H1 (cell line): Measurements from ENCODE around the gene CDH11. TPM values are rescaled to one million over a fixed set of nuclear protein-coding genes. Genes with fewer than 3 reads are reported as not detected.

Experiments used
- CTCF ChIA-PET: fragments of 300-600 bp; sonication (Branson Sonifier 250); formaldehyde crosslinking; loops from one replicate; lab custom pipeline; 2021; ENCODE audit not compliant: partially characterized antibody; lab: Charles Lee
- POLR2A ChIA-PET: fragments of 300-600 bp; sonication (Branson Sonifier 250); formaldehyde crosslinking; loops from one replicate; lab custom pipeline; 2021; ENCODE audit warnings: inconsistent platforms; ENCODE audit not compliant: partially characterized antibody; lab: Charles Lee
- DNase-seq, 2 experiments: peaks; one replicate each; pipeline versions ENCODE4 v3.0.0 to v3.0.0-alpha.2; 2010 to 2022; ENCODE audit warnings: low spot score in 2 of 2, low read depth in 1 of 2, mixed read lengths in 1 of 2
- FAIRE-seq: peaks from 2 replicates; lab custom pipeline; 2011; peaks lifted over from hg19 to GRCh38; lab: Jason Lieb, UNC
- H2AFZ ChIP-seq: 2 replicates; pipeline ENCODE4 v1.8.1; 2012; ENCODE audit warnings: low read length, inconsistent platforms
- H2AK5ac ChIP-seq: 2 replicates; pipeline ENCODE4 v1.6.1; 2013; ENCODE audit warnings: low read depth, low read length
- H2BK120ac ChIP-seq: replicated peaks from 2 replicates; pipeline ENCODE3; 2013; ENCODE audit warnings: low read depth, low read length, inconsistent platforms
- H2BK12ac ChIP-seq: 2 replicates; pipeline ENCODE4 v1.6.1; 2013; ENCODE audit warnings: low read depth, low read length
- H2BK15ac ChIP-seq: 2 replicates; pipeline ENCODE4 v1.6.1; 2013; ENCODE audit warnings: low read length
- H2BK20ac ChIP-seq: 2 replicates; pipeline ENCODE4 v1.6.1; 2013; ENCODE audit warnings: low read length
- H2BK5ac ChIP-seq: 2 replicates; pipeline ENCODE4 v1.6.1; 2013; ENCODE audit warnings: low read depth, low read length
- H3K14ac ChIP-seq: 2 replicates; pipeline ENCODE4 v1.6.1; 2013; ENCODE audit warnings: inconsistent platforms; ENCODE audit not compliant: insufficient read length
- H3K18ac ChIP-seq: 2 replicates; pipeline ENCODE4 v1.6.1; 2013; ENCODE audit warnings: low read length; ENCODE audit errors: extremely low read depth
- H3K23ac ChIP-seq: 2 replicates; pipeline ENCODE4 v1.6.1; 2013; ENCODE audit warnings: inconsistent platforms; ENCODE audit not compliant: insufficient read length
- H3K23me2 ChIP-seq: 2 replicates; pipeline ENCODE4 v1.6.1; 2013; ENCODE audit warnings: low read depth, low read length
- H3K27ac ChIP-seq: 2 replicates; pipeline ENCODE4 v1.6.1; 2011; ENCODE audit warnings: low read depth, low read length, inconsistent platforms
- H3K27me3 ChIP-seq, 4 experiments: replicated peaks in 1 of 4; 1 replicate in 1 of 4; 2 replicates in 3 of 4; pipeline versions ENCODE4 v1.6.1 to v1.8.1; 2011 to 2013; ENCODE audit warnings: low read length in 3 of 4, mild to moderate bottlenecking in 3 of 4, inconsistent platforms in 2 of 4, mixed read lengths in 2 of 4, moderate library complexity in 1 of 4; ENCODE audit not compliant: control insufficient read depth in 3 of 4, insufficient read depth in 3 of 4; ENCODE audit errors: extremely low read depth in 1 of 4
- H3K36me3 ChIP-seq, 4 experiments: 2 replicates each; pipeline versions ENCODE4 v1.6.1 to v1.8.1; 2011 to 2013; ENCODE audit warnings: mild to moderate bottlenecking in 4 of 4, low read length in 3 of 4, moderate library complexity in 2 of 4, control low read depth in 1 of 4, inconsistent platforms in 1 of 4; ENCODE audit not compliant: insufficient read depth in 4 of 4, control insufficient read depth in 2 of 4
- H3K4ac ChIP-seq: replicated peaks from 2 replicates; pipeline ENCODE3; 2013; ENCODE audit warnings: low read length, low read depth, mixed read lengths, inconsistent platforms; ENCODE audit not compliant: insufficient read length
- H3K4me1 ChIP-seq, 4 experiments: replicated peaks in 1 of 4; 1 replicate in 1 of 4; 2 replicates in 3 of 4; pipeline versions ENCODE4 v1.6.1 to v1.8.1; 2011 to 2013; ENCODE audit warnings: low read length in 3 of 4, inconsistent platforms in 2 of 4, mixed read lengths in 1 of 4; ENCODE audit not compliant: insufficient read depth in 4 of 4, control insufficient read depth in 3 of 4
- H3K4me2 ChIP-seq, 2 experiments: 2 replicates each; pipeline versions ENCODE4 v1.6.1 to v1.8.1; 2011 to 2013; ENCODE audit warnings: low read depth in 2 of 2, low read length in 2 of 2, control low read depth in 1 of 2, inconsistent platforms in 1 of 2, mild to moderate bottlenecking in 1 of 2; ENCODE audit not compliant: insufficient read depth in 1 of 2
- H3K4me3 ChIP-seq, 4 experiments: fragments of 200-600, 300-600 bp in 1 of 4; sonication (generic), shearing (Covaris generic), sonication (Bioruptor Twin) in 1 of 4; 2 replicates each; pipeline versions ENCODE4 v1.5.1 to v1.8.1; 2011 to 2016; ENCODE audit warnings: low read length in 4 of 4, low read depth in 3 of 4, control low read depth in 2 of 4, inconsistent platforms in 2 of 4, mild to moderate bottlenecking in 2 of 4, mixed read lengths in 1 of 4, moderate library complexity in 1 of 4; ENCODE audit not compliant: insufficient read depth in 2 of 4; ENCODE audit errors: extremely low read depth in 1 of 4
- H3K56ac ChIP-seq: replicated peaks from 2 replicates; pipeline ENCODE3; 2013; ENCODE audit warnings: low read depth, mild to moderate bottlenecking, mixed read lengths, low read length, inconsistent platforms; ENCODE audit not compliant: insufficient read length
- H3K79me1 ChIP-seq: 2 replicates; pipeline ENCODE4 v1.6.1; 2013; ENCODE audit warnings: low read depth, low read length, control low read depth
- H3K79me2 ChIP-seq, 2 experiments: 2 replicates each; pipeline versions ENCODE4 v1.6.1 to v1.8.1; 2012 to 2013; ENCODE audit warnings: low read length in 2 of 2, mild to moderate bottlenecking in 2 of 2, inconsistent platforms in 1 of 2; ENCODE audit not compliant: insufficient read depth in 2 of 2, control insufficient read depth in 1 of 2
- H3K9ac ChIP-seq, 4 experiments: replicated peaks in 1 of 4; 1 replicate in 1 of 4; 2 replicates in 3 of 4; pipeline versions ENCODE4 v1.6.1 to v1.8.1; 2011 to 2013; ENCODE audit warnings: low read depth in 3 of 4, low read length in 3 of 4, control low read depth in 2 of 4, mild to moderate bottlenecking in 2 of 4, moderate library complexity in 2 of 4, inconsistent platforms in 1 of 4; ENCODE audit errors: extremely low read depth in 1 of 4
- H3K9me3 ChIP-seq, 2 experiments: 2 replicates each; pipeline versions ENCODE4 v1.6.1 to v1.8.1; 2012 to 2013; ENCODE audit warnings: mild to moderate bottlenecking in 2 of 2, moderate library complexity in 2 of 2, control low read depth in 1 of 2, inconsistent platforms in 1 of 2, low read depth in 1 of 2, low read length in 1 of 2, mixed read lengths in 1 of 2; ENCODE audit not compliant: insufficient read depth in 2 of 2
- H4K20me1 ChIP-seq, 2 experiments: replicated peaks in 1 of 2; 2 replicates each; pipeline versions ENCODE3 to v1.8.1; 2011 to 2013; ENCODE audit warnings: inconsistent platforms in 2 of 2, low read length in 2 of 2, mild to moderate bottlenecking in 1 of 2; ENCODE audit not compliant: insufficient read depth in 2 of 2, control insufficient read depth in 1 of 2
- H4K5ac ChIP-seq: 2 replicates; pipeline ENCODE4 v1.6.1; 2013; ENCODE audit warnings: low read length, low read depth, mixed read lengths, inconsistent platforms; ENCODE audit not compliant: insufficient read length
- H4K8ac ChIP-seq: 2 replicates; pipeline ENCODE4 v1.8.0; 2013; ENCODE audit warnings: mild to moderate bottlenecking, moderate library complexity, low read length, inconsistent platforms; ENCODE audit not compliant: insufficient read depth; ENCODE audit errors: extremely low read depth
- H4K91ac ChIP-seq: replicated peaks from 2 replicates; pipeline ENCODE3; 2013; ENCODE audit warnings: low read length, mixed read lengths, inconsistent platforms; ENCODE audit not compliant: insufficient read length
- CBX8 ChIP-seq: fragments of 300-800, 300-1000 bp; sonication (generic); IDR thresholded peaks from 2 replicates; pipeline ENCODE4 v1.7.1; 2016; ENCODE audit warnings: low read depth, low read length, borderline replicate concordance
- E2F6 ChIP-seq: IDR thresholded peaks from 2 replicates; pipeline ENCODE4 v1.6.1; 2012; ENCODE audit warnings: inconsistent platforms
- SIN3A ChIP-seq, 2 experiments: IDR thresholded peaks in 1 of 2; conservative IDR thresholded peaks in 1 of 2; 2 replicates each; pipeline ENCODE4 v1.6.1; 2011 to 2012; ENCODE audit warnings: low read length in 2 of 2, improper control_type of control experiment in 1 of 2, low read depth in 1 of 2, mild to moderate bottlenecking in 1 of 2
- WGBS, 2 experiments: shearing (Covaris generic) in 1 of 2; methylation state at CpG; one replicate each; pipeline versions ENCODE4 v1.1.6 to v1.1.7; 2013 to 2015; ENCODE audit warnings: low lambda C conversion rate in 2 of 2, mixed read lengths in 2 of 2, inconsistent platforms in 1 of 2, low coverage in 1 of 2, missing lambda C conversion rate in 1 of 2; ENCODE audit not compliant: insufficient replicate concordance in 2 of 2, insufficient coverage in 1 of 2, insufficient read length in 1 of 2; ENCODE audit errors: extremely low coverage in 1 of 2, missing lambda C conversion rate in 1 of 2; 5-methylcytosine and 5-hydroxymethylcytosine counted together
- polyA plus RNA-seq, 7 experiments: library from polyadenylated mRNA; depleted of rRNA in 3 of 7; stranded (reverse) in 5 of 7; unstranded in 2 of 7; fragments of >200 nt in 5 of 7; fragments of 200-250 nt in 2 of 7; gene quantifications; 1 replicate in 5 of 7; 2 replicates in 1 of 7; 4 replicates in 1 of 7; pipeline versions ENCODE4 v1.2.1 to v1.2.3, GENCODE V29; 2011 to 2013; ENCODE audit warnings: missing spikeins in 2 of 7, mixed read lengths in 2 of 7
- total RNA-seq: library from RNA; stranded (reverse); fragmentation: NEBNext Ultra II Directional; extraction: Animal tissue kit (Norgen Biotek cat#: 25700); gene quantifications from 2 replicates; pipeline ENCODE4 v1.2.1, GENCODE V29; 2021

Gene CDH11
- total and polyA plus RNA-seq, 2 of the 8 experiments (the other 6 are each of a cell fraction or from before 2014, with no cell fraction given): 3.3 to 8.4 TPM

DNA sequence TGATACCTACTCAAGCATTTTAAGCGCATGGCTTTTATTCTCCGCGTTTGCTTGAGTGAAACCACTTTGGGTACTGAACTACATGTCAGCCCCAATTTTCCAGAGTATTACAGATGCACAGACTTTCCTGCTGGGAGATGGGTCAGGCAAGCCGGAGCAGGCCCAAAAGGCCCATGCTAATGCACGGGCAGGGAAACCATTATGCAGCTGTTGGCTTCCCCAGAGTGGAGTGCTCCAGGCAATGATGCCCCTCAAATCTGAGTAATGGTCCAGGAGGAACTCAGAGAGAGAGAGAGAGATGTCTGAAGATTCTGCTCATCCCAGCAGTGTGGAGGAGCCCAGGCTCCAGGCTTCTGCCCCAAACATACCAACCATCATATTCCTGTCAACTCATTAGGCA is 80.2 kb downstream of the CDH11 start:
- Histone ChIP-seq H2AFZ (no peak overlapping the region), H2BK12ac (no peak overlapping the region), H3K23ac (no peak overlapping the region), H3K9me3 (no peaks in the 10 kb centered on the region), H3K36me3 (no peaks in the 10 kb centered on the region), H3K9ac (no peak overlapping the region), H3K27ac (no peak overlapping the region), H3K56ac (no peak overlapping the region), H3K4me3 (no peak overlapping the region), H4K20me1 (no peaks in the 10 kb centered on the region), H3K27me3 (no peaks in the 10 kb centered on the region), H4K5ac (no peak overlapping the region), H2BK15ac (no peak overlapping the region), H2BK5ac (no peak overlapping the region), H4K91ac (no peak overlapping the region), H3K4me1 (peaks cover 0 to 3% (median 1%) of the 10 kb centered on the region in 4 experiments; a peak in 1 of 7 replicates), H3K18ac (no peak overlapping the region), H3K23me2 (no peaks in the 10 kb centered on the region), H3K79me1 (no peaks in the 10 kb centered on the region), H3K4ac (no peak overlapping the region), H2AK5ac (no peak overlapping the region), H2BK120ac (no peak overlapping the region), H3K4me2 (no peak overlapping the region), H3K79me2 (no peaks in the 10 kb centered on the region), H2BK20ac (no peak overlapping the region), H4K8ac (no peak overlapping the region), H3K14ac (no peak overlapping the region)
- CTCF ChIA-PET: interaction anchor here (0.6 kb wide), 2 partner anchors 8 to 275 kb away, joined by 3 read pairs; no protein-coding TSS in a partner anchor
- 98% methylated on average over 5 of the region's 5 CpGs; no CpG with 5 or more reads in 1 of the 2 experiments for WGBS, 2 experiments
- DNase-seq (no peak), FAIRE-seq (no peak)
- POLR2A ChIA-PET: no interaction called here
- TF ChIP-seq CBX8: no peak
- TF ChIP-seq SIN3A (conservative IDR thresholded peaks at IDR 0.05 in 1 of 2, IDR thresholded peaks at IDR 0.05 in 1 of 2; ENCODE audit: low read depth in 1 of 2, low read length in 2 of 2): no peak
- no peak for TF ChIP-seq E2F6
